Left lung (tissue), 10 donors: ENCODE results near the gene DNAH8. TPM values are rescaled to one million over a fixed set of nuclear protein-coding genes. Genes with fewer than 3 reads are reported as not detected.

Source experiments
- ATAC-seq: fragments of 200-7000 bp; cut with Tn5 transposase; one replicate; pipeline ENCODE4 v1.9.1; 2020; ENCODE audit warnings: moderate library complexity
- DNase-seq, 4 donors: peaks; one replicate each; pipeline ENCODE4 v3.0.0-alpha.2; 2013 to 2020
- H3K27ac ChIP-seq, 2 donors: fragments of 200-600 bp; sonication (generic) in 1 of 2; one replicate each; pipeline versions ENCODE4 v1.5.0 to v1.8.0; 2020 to 2021
- H3K27me3 ChIP-seq, 2 donors: fragments of 200-600 bp; sonication (generic) in 1 of 2; one replicate each; pipeline versions ENCODE4 v1.5.0 to v1.8.0; 2020 to 2021
- H3K36me3 ChIP-seq, 2 donors: fragments of 200-600 bp; sonication (generic) in 1 of 2; one replicate each; pipeline versions ENCODE4 v1.5.0 to v1.8.0; 2020 to 2021
- H3K4me1 ChIP-seq, 2 donors: fragments of 200-600 bp; one replicate each; pipeline ENCODE4 v1.8.0; 2021
- H3K4me3 ChIP-seq, 2 donors: fragments of 200-600 bp; sonication (generic) in 1 of 2; one replicate each; pipeline versions ENCODE4 v1.5.0 to v1.8.0; 2020 to 2021; ENCODE audit warnings: mild to moderate bottlenecking in 1 of 2
- H3K9me3 ChIP-seq, 2 donors: fragments of 200-600 bp; sonication (generic) in 1 of 2; one replicate each; pipeline versions ENCODE4 v1.5.0 to v1.8.0; 2020 to 2021
- intact Hi-C, 2 donors: fragments of 100-400 bp; cut with DNase I; formaldehyde crosslinking; loops; one replicate each; pipeline versions ENCODE4 v1.11.2 to v1.14.2; 2022
- polyA plus RNA-seq, 6 donors: library from polyadenylated mRNA; unstranded; fragments of 120-200 nt; gene quantifications; one replicate each; pipeline ENCODE4 v1.2.1, GENCODE V29; 2013; ENCODE audit not compliant: insufficient read length in 6 of 6
- total RNA-seq, 2 donors: library from RNA; stranded (reverse); fragmentation: NEBNext Ultra II Directional; extraction: Animal tissue kit (Norgen Biotek cat#: 25700); gene quantifications; one replicate each; pipeline ENCODE4 v1.2.1, GENCODE V29; 2021
- TF ChIP-seq, protein P1 (sequence below), 2 donors: fragments of 200-600 bp; sonication (generic) in 1 of 2; IDR thresholded peaks; one replicate each; pipeline versions ENCODE4 v1.5.0 to v1.8.0; 2021; ENCODE audit warnings: antibody characterized with exemption in 2 of 2
- donor health status: DM: no; HTN: yes; CAD: no.
- donor health status: DM: no; HTN: no; CAD: no.

Gene DNAH8
- total and polyA plus RNA-seq, 8 donors: 0.03 to 0.34 (median 0.08) TPM

- ATAC-seq: no peak
- no peaks in the 10 kb centered on the region for H3K36me3 ChIP-seq
- H3K27me3 ChIP-seq: peaks cover 29 to 44% of the 10 kb centered on the region in 2 donors
- no peak overlapping the region for H3K27ac ChIP-seq
- TF ChIP-seq, protein P1, sequence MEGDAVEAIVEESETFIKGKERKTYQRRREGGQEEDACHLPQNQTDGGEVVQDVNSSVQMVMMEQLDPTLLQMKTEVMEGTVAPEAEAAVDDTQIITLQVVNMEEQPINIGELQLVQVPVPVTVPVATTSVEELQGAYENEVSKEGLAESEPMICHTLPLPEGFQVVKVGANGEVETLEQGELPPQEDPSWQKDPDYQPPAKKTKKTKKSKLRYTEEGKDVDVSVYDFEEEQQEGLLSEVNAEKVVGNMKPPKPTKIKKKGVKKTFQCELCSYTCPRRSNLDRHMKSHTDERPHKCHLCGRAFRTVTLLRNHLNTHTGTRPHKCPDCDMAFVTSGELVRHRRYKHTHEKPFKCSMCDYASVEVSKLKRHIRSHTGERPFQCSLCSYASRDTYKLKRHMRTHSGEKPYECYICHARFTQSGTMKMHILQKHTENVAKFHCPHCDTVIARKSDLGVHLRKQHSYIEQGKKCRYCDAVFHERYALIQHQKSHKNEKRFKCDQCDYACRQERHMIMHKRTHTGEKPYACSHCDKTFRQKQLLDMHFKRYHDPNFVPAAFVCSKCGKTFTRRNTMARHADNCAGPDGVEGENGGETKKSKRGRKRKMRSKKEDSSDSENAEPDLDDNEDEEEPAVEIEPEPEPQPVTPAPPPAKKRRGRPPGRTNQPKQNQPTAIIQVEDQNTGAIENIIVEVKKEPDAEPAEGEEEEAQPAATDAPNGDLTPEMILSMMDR (IDR thresholded peaks at IDR 0.05): no peak
- DNase-seq: no peak
- H3K4me1 ChIP-seq: peaks cover 4 to 12% of the 10 kb centered on the region in 2 donors
- no peak overlapping the region for H3K4me3 ChIP-seq
- no peaks in the 10 kb centered on the region for H3K9me3 ChIP-seq
- intact Hi-C loops: no loop called here
These were observed 334.6 kb downstream of the DNAH8 start for GRCh38 chr6:39049575-39050283.

DNA sequence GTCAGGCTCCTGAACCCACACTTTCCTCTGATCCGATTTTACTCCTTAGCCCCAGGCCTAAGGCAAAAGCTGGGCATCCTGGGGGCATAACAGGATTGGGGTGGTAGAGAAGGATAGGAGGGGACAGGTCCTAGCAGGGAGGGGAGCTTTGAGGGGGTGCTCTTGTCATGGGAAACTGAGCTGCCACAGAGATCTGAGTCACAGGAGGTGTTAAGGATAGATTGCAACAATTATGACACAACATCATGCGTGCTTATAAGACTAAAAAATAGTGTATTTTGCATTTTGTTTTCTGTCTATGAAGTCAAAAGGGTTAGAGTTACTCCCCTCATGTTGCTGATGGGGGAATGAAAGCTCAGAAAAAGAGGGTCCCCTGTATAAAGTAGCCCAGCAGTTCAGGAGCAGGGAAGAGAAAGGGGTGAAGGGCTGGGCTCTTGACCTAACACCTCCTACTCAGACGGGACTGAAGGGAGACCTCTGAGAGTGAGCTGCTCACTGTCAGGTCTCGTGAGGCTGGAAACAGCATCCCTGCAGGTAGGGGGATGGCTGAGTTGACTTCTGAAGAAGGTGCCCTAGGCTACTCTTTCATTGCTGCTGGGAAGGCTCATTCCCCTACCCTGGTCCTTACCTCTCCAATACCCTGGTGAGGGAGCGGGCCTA lies 335.5 kb downstream of the DNAH8 start:
- peaks cover 29 to 44% of the 10 kb centered on the region in 2 donors for H3K27me3 ChIP-seq
- H3K27ac ChIP-seq: no peak overlapping the region
- TF ChIP-seq, protein P1 (IDR thresholded peaks at IDR 0.05): no peak
- no peak for ATAC-seq
- no peak overlapping the region for H3K4me3 ChIP-seq
- intact Hi-C loops: no loop called here
- no peaks in the 10 kb centered on the region for H3K9me3 ChIP-seq
- peaks cover 4 to 12% of the 10 kb centered on the region in 2 donors for H3K4me1 ChIP-seq
- no peaks in the 10 kb centered on the region for H3K36me3 ChIP-seq
- no peak for DNase-seq

- Histone ChIP-seq H3K36me3 (no peaks in the 10 kb centered on the region), H3K27me3 (peaks cover 29 to 37% of the 10 kb centered on the region in 2 donors), H3K4me3 (no peak overlapping the region), H3K27ac (no peak overlapping the region), H3K9me3 (no peaks in the 10 kb centered on the region), H3K4me1 (peaks cover 4 to 12% of the 10 kb centered on the region in 2 donors)
- intact Hi-C loops: no loop called here
- DNase-seq (no peak), ATAC-seq (no peak)
- TF ChIP-seq, protein P1 (IDR thresholded peaks at IDR 0.05): no peak
These were observed 336.4 kb downstream of the DNAH8 start for GRCh38 chr6:39051399-39052122.

GRCh38 chr6:39053016-39053624 lies 338.0 kb downstream of the DNAH8 start:
- peaks cover 18 to 22% of the 10 kb centered on the region in 2 donors for H3K27me3 ChIP-seq
- ATAC-seq (no peak), DNase-seq (no peak)
- H3K27ac ChIP-seq: no peak overlapping the region
- no peak overlapping the region for H3K4me3 ChIP-seq
- intact Hi-C loops: no loop called here
- TF ChIP-seq, protein P1 (IDR thresholded peaks at IDR 0.05): no peak
- no peaks in the 10 kb centered on the region for H3K36me3 ChIP-seq
- H3K4me1 ChIP-seq: peaks cover 4 to 12% of the 10 kb centered on the region in 2 donors
- no peaks in the 10 kb centered on the region for H3K9me3 ChIP-seq
